Glomerular visceral epithelial cell (primary cell): Measurements from ENCODE around the gene HGFAC.

Source experiments
- DNase-seq: peaks from one replicate; pipeline ENCODE4 v3.0.0-alpha.2; 2016; ENCODE audit errors: extremely low spot score

Gene HGFAC

GRCh38 chr4:3441501-3442459 lies at the start of gene HGFAC:
HGFAC (plus strand) TSS chr4:3441968; CDS start chr4:3442002, 34 bp downstream.
- no peak for DNase-seq

GRCh38 chr4:3392321-3392720 lies 49.4 kb upstream of the HGFAC start:
- no peak for DNase-seq

- DNase-seq = no peak
Observed at GRCh38 chr4:3393171-3393570, 48.6 kb upstream of the HGFAC start.

GRCh38 chr4:3396600-3396999 lies 45.2 kb upstream of the HGFAC start:
- DNase-seq = no peak

- no peak for DNase-seq
Observed at GRCh38 chr4:3397128-3397527, 44.6 kb upstream of the HGFAC start.

- no peak for DNase-seq
Observed at GRCh38 chr4:3399277-3400194, 42.2 kb upstream of the HGFAC start.

- peak; percentile 81 for DNase-seq
Observed at GRCh38 chr4:3401436-3402171, 40.2 kb upstream of the HGFAC start.

GRCh38 chr4:3402491-3403347 lies 39.0 kb upstream of the HGFAC start:
- peak; percentile 91 for DNase-seq

GRCh38 chr4:3403348-3403906 lies 38.3 kb upstream of the HGFAC start:
- no peak for DNase-seq

- DNase-seq = no peak
Observed at GRCh38 chr4:3404546-3404945, 37.2 kb upstream of the HGFAC start.

- DNase-seq = no peak
Observed at GRCh38 chr4:3405176-3405575, 36.6 kb upstream of the HGFAC start.

- DNase-seq = no peak
Observed at GRCh38 chr4:3406021-3406420, 35.7 kb upstream of the HGFAC start.

- no peak for DNase-seq
Observed at GRCh38 chr4:3406431-3406830, 35.3 kb upstream of the HGFAC start.

- no peak for DNase-seq
Observed at GRCh38 chr4:3407171-3407771, 34.5 kb upstream of the HGFAC start.

GRCh38 chr4:3407930-3408792 lies 33.6 kb upstream of the HGFAC start:
- DNase-seq = no peak

GRCh38 chr4:3408793-3409330 lies 32.9 kb upstream of the HGFAC start:
- DNase-seq = no peak

- no peak for DNase-seq
Observed at GRCh38 chr4:3409571-3410091, 32.1 kb upstream of the HGFAC start.

GRCh38 chr4:3410401-3411135 lies 31.2 kb upstream of the HGFAC start:
- no peak for DNase-seq
